OCI-LY1 (cell line): ENCODE results near the gene ZNHIT2.

Experiments used
- H2AFZ ChIP-seq: fragments of 200-600 bp; sonication (generic), shearing (Covaris generic); 2 replicates; pipeline ENCODE4 v1.6.0; 2014; ENCODE audit warnings: antibody characterized with exemption, mild to moderate bottlenecking, low read length
- H3F3A ChIP-seq: fragments of 200-600 bp; sonication (generic), shearing (Covaris generic); 2 replicates; pipeline ENCODE4 v1.6.0; 2014; ENCODE audit warnings: mild to moderate bottlenecking, antibody characterized with exemption, low read length, moderate library complexity; ENCODE audit not compliant: insufficient read depth
- H3K27ac ChIP-seq: fragments of 200-600 bp; sonication (generic); 2 replicates; pipeline ENCODE4 v1.5.1; 2014; ENCODE audit warnings: low read length, mixed run types, mild to moderate bottlenecking, low read depth; ENCODE audit not compliant: poor library complexity, severe bottlenecking
- H3K27me3 ChIP-seq: fragments of 200-600 bp; sonication (generic); 2 replicates; pipeline ENCODE4 v1.6.0; 2014; ENCODE audit warnings: antibody characterized with exemption, mild to moderate bottlenecking, low read length, moderate library complexity; ENCODE audit not compliant: insufficient read depth
- H3K36me3 ChIP-seq: fragments of 200-600 bp; sonication (generic); 2 replicates; pipeline ENCODE4 v1.6.1; 2014; ENCODE audit warnings: mild to moderate bottlenecking, antibody characterized with exemption, low read length, moderate library complexity, mixed read lengths; ENCODE audit not compliant: insufficient read depth
- H3K4me1 ChIP-seq: fragments of 200-600 bp; sonication (generic); 2 replicates; pipeline ENCODE4 v1.5.1; 2014; ENCODE audit warnings: mild to moderate bottlenecking, low read length, moderate library complexity; ENCODE audit not compliant: insufficient read depth, severe bottlenecking
- H3K4me2 ChIP-seq: fragments of 200-600 bp; sonication (generic), shearing (Covaris generic); 2 replicates; pipeline ENCODE4 v1.6.1; 2014; ENCODE audit warnings: low read length
- H3K4me3 ChIP-seq: fragments of 200-600 bp; sonication (generic); 2 replicates; pipeline ENCODE4 v1.5.1; 2014; ENCODE audit warnings: low read length, low read depth, mild to moderate bottlenecking, mixed read lengths; ENCODE audit not compliant: poor library complexity, severe bottlenecking
- H3K79me2 ChIP-seq: fragments of 200-600 bp; shearing (Covaris generic); 2 replicates; pipeline ENCODE4 v1.6.1; 2016; ENCODE audit warnings: mixed run types, low read length, mixed read lengths; ENCODE audit not compliant: insufficient read depth
- H3K9ac ChIP-seq: fragments of 200-600 bp; sonication (generic), shearing (Covaris generic); 2 replicates; pipeline ENCODE4 v1.6.1; 2014; ENCODE audit warnings: mild to moderate bottlenecking, low read length, mixed read lengths
- H3K9me2 ChIP-seq: fragments of 200-600 bp; sonication (generic), shearing (Covaris generic); 2 replicates; pipeline ENCODE4 v1.6.1; 2014; ENCODE audit warnings: low read depth, mild to moderate bottlenecking, low read length, mixed read lengths
- H3K9me3 ChIP-seq: fragments of 200-600 bp; shearing (Covaris generic); 2 replicates; pipeline ENCODE4 v1.6.1; 2014; ENCODE audit warnings: low read length, mixed read lengths
- H4K20me1 ChIP-seq: fragments of 200-600 bp; sonication (generic), shearing (Covaris generic); 2 replicates; pipeline ENCODE4 v1.6.0; 2016; ENCODE audit warnings: mild to moderate bottlenecking, low read length; ENCODE audit not compliant: insufficient read depth
- EZH2 ChIP-seq: fragments of 200-600 bp; sonication (generic), shearing (Covaris generic); IDR thresholded peaks from 2 replicates; pipeline ENCODE4 v1.8.0; 2017; ENCODE audit warnings: borderline replicate concordance, mixed run types, mild to moderate bottlenecking, antibody characterized with exemption, low read length, moderate library complexity, mixed read lengths
- TF ChIP-seq, protein P1 (sequence below): fragments of 200-600 bp; sonication (generic), shearing (Covaris generic); IDR thresholded peaks from 2 replicates; pipeline ENCODE4 v1.5.1; 2017; ENCODE audit warnings: mild to moderate bottlenecking, antibody characterized with exemption, low read length, moderate library complexity, mixed read lengths

ZNHIT2 gene

DNA sequence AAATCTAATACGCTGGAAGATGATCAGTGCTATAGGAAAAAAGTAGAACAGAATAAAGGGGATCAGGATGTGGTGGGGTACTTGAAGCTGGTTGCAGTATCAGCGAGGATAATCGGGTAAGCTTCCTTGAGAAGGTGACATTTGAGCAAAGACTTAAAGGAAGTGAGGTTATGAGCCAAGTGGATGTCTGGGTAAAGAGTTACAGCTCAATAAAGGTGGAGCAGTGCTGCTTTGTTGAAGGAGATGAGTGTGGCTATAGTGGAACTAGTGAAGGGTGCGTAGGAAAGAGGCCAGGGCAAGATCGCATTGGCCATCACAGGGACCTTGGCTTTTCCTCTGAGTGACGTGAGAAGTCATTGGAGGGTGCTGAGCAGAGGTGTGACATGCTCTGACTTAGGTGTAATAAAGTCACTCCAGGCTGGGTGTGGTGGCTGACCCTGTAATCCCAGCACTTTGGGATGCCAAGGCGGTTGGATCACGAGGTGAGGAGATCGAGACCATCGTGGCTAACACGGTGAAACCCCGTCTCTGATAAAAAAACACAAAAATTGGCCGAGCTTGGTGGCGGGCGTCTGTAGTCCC, 19.1 kb upstream of the ZNHIT2 start:
- Histone ChIP-seq H3K4me3 (no peak overlapping the region), H2AFZ (no peak overlapping the region), H3K4me2 (peak overlapping the region; percentile 93; the same call in 1 of the 2 replicates), H3K4me1 (peaks cover 27% of the 10 kb centered on the region), H3K27ac (no peak overlapping the region), H4K20me1 (no peaks in the 10 kb centered on the region), H3K9ac (no peak overlapping the region; the same call in 1 of the 2 replicates), H3K27me3 (0 out of 2 replicates have a peak, but pooled peaks cover 5% of the 10 kb centered on the region), H3K79me2 (peaks cover 8% of the 10 kb centered on the region; the same call in 1 of the 2 replicates), H3K9me3 (no peaks in the 10 kb centered on the region; the same call in 1 of the 2 replicates), H3K36me3 (peaks cover 21% of the 10 kb centered on the region), H3F3A (no peaks in the 10 kb centered on the region), H3K9me2 (no peaks in the 10 kb centered on the region)
- no peak for TF ChIP-seq EZH2
- TF ChIP-seq, protein P1, sequence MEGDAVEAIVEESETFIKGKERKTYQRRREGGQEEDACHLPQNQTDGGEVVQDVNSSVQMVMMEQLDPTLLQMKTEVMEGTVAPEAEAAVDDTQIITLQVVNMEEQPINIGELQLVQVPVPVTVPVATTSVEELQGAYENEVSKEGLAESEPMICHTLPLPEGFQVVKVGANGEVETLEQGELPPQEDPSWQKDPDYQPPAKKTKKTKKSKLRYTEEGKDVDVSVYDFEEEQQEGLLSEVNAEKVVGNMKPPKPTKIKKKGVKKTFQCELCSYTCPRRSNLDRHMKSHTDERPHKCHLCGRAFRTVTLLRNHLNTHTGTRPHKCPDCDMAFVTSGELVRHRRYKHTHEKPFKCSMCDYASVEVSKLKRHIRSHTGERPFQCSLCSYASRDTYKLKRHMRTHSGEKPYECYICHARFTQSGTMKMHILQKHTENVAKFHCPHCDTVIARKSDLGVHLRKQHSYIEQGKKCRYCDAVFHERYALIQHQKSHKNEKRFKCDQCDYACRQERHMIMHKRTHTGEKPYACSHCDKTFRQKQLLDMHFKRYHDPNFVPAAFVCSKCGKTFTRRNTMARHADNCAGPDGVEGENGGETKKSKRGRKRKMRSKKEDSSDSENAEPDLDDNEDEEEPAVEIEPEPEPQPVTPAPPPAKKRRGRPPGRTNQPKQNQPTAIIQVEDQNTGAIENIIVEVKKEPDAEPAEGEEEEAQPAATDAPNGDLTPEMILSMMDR = no peak

DNA sequence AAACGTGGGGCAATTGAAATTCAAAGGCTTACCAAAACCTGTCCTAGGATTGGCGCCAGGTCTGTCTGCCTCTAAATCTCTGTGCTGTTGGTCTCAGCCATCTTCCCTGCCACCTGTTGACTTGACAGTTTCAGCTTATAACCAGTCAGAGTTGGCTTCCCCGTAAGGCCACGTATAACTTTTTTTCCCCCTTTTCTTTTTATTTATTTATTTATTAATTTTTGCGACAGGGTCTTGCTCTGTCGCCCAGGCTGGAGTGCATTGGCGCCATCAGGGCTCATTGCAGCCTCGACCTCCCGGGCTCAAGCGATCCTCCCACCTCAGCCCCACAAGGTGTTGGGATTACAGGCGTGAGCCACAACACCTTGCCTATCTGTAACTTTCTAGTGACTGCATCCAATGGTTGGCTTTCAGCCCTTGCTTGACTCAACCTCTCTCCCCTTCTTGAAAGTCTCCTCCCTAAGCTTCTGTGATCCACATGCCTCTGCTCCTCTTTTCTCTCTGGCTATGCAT, 18.2 kb upstream of the ZNHIT2 start:
- peaks cover 36% of the 10 kb centered on the region for H3K4me1 ChIP-seq
- H3K4me2 ChIP-seq = peak overlapping the region; percentile 93
- H3K36me3 ChIP-seq = peaks cover 30% of the 10 kb centered on the region
- TF ChIP-seq EZH2 = no peak
- TF ChIP-seq, protein P1 = no peak
- H3K4me3 ChIP-seq = peak overlapping the region; percentile 95
- H2AFZ ChIP-seq = no peak overlapping the region
- no peaks in the 10 kb centered on the region for H4K20me1 ChIP-seq
- no peaks in the 10 kb centered on the region for H3F3A ChIP-seq
- H3K79me2 ChIP-seq = peaks cover 8% of the 10 kb centered on the region; the same call in 1 of the 2 replicates
- H3K9me2 ChIP-seq = no peaks in the 10 kb centered on the region
- H3K27ac ChIP-seq = peak overlapping the region; percentile 99
- no peaks in the 10 kb centered on the region for H3K9me3 ChIP-seq
- peak overlapping the region; percentile 93 for H3K9ac ChIP-seq
- no peaks in the 10 kb centered on the region for H3K27me3 ChIP-seq

DNA sequence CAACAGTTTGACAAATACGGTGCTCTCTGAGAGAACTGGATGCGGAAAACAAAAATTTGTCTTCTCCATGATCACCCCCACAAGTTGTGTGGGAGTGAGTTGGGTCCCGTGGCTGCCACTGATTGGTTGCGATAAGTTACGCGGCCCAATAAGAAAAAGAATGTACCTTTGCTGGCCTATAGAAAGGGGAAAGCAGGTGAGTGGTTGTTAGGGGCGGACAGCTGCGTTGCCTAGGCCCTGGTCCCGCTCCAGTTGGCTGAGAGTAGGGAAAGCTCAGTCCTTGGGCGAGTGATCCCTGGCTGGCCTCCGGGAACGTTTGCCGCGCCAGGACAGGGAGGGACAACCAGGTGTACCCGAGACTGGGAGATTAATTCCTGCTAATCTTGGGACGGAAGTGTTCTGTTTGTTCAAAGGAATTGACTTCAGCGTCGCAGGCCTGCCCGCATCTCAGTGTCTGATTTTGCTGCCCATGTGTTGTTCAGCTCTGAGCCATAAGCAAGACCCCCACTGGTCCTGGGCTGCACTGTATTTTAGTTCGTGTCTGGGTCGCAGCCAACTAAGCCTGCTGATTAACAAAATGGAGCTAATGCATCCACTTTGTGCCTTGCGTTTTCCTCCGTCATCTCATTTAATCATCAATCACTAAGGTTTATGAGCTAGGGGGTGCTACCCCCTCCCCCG, 17.6 kb upstream of the ZNHIT2 start:
- H3K9me3 ChIP-seq = no peaks in the 10 kb centered on the region
- H3K36me3 ChIP-seq = peaks cover 36% of the 10 kb centered on the region
- H3K27me3 ChIP-seq = no peaks in the 10 kb centered on the region
- no peak overlapping the region for H2AFZ ChIP-seq
- peaks cover 42% of the 10 kb centered on the region for H3K4me1 ChIP-seq
- peaks cover 8% of the 10 kb centered on the region; the same call in 1 of the 2 replicates for H3K79me2 ChIP-seq
- H3F3A ChIP-seq = no peaks in the 10 kb centered on the region
- H4K20me1 ChIP-seq = no peaks in the 10 kb centered on the region
- H3K9ac ChIP-seq = peak overlapping the region; percentile 93
- peak overlapping the region; percentile 95 for H3K4me3 ChIP-seq
- no peaks in the 10 kb centered on the region for H3K9me2 ChIP-seq
- peak overlapping the region; percentile 93 for H3K4me2 ChIP-seq
- H3K27ac ChIP-seq = peak overlapping the region; percentile 99
- no peak for TF ChIP-seq EZH2
- TF ChIP-seq, protein P1 = no peak
